ENCODE results near the gene RGS9.

DNA sequence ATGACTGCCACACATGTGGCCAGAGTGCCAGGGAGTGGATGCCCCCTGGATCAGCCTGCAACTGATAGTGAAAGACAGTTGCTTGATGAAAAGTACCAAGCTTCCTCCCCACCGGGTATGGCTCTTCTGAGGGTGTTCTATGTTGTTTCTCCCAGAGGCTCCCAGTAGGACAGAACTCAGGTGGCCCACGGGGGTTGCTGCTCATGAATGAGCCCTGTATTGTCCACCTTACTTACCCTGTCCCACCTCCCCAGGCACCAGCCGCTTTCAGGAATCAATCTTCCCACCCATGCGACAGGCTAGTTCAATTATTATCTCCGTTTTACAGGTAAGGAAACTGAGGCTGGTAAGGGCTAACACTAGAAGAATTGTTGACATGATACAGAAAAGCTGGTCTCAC lies 34.9 kb upstream of the RGS9 start:
- TF ChIP-seq, protein P1, sequence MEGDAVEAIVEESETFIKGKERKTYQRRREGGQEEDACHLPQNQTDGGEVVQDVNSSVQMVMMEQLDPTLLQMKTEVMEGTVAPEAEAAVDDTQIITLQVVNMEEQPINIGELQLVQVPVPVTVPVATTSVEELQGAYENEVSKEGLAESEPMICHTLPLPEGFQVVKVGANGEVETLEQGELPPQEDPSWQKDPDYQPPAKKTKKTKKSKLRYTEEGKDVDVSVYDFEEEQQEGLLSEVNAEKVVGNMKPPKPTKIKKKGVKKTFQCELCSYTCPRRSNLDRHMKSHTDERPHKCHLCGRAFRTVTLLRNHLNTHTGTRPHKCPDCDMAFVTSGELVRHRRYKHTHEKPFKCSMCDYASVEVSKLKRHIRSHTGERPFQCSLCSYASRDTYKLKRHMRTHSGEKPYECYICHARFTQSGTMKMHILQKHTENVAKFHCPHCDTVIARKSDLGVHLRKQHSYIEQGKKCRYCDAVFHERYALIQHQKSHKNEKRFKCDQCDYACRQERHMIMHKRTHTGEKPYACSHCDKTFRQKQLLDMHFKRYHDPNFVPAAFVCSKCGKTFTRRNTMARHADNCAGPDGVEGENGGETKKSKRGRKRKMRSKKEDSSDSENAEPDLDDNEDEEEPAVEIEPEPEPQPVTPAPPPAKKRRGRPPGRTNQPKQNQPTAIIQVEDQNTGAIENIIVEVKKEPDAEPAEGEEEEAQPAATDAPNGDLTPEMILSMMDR (conservative IDR thresholded peaks at IDR 0.05; ENCODE audit: low read depth, low read length) = no peak
- TF ChIP-seq EZH2 (IDR thresholded peaks at IDR 0.05; ENCODE audit: borderline replicate concordance, low read depth, low read length, poor library complexity, severe bottlenecking) = no peak
